GM21529 (cell line): Measurements from ENCODE around the gene TPMT.

ENCODE experiments used
- ATAC-seq: cut with Tn5 transposase; IDR thresholded peaks from one replicate; pipeline ENCODE4 v1.9.1; 2021; ENCODE audit not compliant: unreplicated experiment

Gene TPMT

DNA sequence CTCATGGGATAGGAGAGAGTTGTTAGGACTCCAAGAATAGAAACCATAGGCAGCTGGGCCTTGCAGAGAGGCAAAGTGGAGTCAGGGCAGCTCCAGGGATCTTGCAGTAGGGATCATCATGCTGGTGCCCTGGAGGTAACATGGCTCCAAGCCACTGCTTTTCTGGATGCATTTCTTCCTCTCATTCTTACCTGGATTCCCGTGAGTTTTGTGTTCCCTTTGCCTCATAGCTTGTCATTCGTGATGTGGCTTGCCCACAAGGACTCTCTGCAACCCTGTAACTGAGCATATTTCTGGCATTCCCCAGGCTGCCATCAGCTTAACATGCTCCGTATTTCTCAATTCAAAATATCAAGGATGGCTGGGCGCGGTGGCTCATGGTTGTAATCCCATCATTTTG, 37.7 kb downstream of the TPMT start:
- no peak for ATAC-seq

DNA sequence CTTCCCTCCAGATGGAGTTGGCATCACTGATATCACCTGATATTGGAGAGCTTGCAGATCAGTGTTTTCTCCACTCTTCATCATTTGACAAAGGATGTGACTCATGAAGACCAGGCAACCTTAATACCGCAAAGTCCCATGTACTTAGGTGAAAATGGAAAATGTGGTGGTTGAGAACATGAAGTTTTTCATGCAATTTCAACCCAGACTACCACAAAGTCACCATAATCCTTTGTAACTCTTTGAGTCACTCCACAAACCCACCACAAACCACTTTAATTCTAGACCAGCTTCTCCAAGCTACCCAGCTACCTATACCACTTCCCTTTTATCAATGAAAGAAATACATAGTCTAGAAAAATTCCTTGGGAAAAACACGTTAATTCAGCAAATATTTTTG, 39.5 kb downstream of the TPMT start:
- no peak for ATAC-seq

DNA sequence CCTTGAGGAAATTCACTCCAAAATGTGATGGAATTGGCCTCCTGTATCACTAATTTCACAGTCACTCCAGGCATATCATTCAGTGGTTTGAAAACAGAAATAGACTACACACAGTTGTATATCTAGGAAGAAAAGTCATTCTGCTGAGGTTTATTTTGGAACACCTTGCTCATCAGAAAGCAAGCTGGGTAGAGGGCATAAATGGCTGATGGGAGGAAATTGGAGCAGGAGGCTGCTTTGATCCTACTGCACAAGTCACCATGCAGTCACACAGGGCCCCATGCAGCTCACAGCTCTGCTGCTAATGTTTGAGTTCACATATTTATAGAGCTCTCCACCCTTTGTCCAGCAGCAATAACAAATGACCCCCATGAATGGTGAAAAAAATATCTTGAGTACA, 44.7 kb downstream of the TPMT start:
- no peak for ATAC-seq

DNA sequence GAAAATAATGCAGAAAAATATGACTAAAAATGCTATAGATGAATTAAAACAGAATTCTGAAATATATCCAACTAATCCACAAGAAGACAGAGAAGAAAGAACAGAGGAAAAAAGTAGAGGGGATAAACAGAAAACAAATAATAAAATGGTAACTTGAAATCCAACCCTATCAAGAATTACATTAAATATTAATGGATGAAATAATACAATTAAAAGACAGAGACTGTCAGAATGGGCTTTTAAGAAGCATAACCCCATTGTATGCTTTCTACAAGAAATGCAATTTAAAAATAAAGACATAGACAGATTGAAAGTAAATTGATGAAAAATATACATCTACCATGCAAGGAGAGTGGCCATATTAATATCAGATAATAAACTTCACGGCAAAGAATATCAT, 47.8 kb downstream of the TPMT start:
- no peak for ATAC-seq

DNA sequence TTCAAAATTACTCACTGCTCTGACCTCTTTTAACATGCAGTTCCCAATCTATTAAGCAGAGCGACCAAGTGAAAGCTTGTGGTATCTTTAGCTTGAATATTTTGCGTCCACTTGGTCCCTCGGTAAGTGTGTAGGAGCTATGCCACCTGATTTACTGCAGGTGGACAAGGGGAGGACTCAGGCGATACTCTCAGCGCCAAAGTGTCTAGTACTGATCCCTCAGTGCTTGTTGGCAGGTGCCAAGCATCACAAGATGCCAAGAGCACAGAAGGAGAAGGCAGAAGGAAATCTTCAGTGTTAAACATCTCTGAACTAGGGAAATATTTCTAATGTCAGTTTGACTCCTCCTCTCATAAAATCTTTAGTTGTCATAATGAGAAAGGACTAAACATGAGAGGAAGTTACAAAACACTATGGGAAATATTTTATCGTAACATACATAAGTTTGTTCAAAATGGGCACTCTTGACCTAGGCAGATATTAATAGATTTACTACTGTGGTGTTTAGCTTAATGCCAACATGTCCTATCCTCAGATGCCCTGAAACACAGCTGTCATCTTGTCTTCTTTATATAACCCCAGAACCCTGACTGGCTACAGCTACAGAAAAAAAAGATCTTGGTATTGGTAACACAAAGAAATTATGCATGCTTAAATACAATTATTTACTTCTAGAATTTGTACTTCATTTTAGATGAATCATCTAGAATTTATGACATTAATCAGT, 51.9 kb downstream of the TPMT start:
- no peak for ATAC-seq

DNA sequence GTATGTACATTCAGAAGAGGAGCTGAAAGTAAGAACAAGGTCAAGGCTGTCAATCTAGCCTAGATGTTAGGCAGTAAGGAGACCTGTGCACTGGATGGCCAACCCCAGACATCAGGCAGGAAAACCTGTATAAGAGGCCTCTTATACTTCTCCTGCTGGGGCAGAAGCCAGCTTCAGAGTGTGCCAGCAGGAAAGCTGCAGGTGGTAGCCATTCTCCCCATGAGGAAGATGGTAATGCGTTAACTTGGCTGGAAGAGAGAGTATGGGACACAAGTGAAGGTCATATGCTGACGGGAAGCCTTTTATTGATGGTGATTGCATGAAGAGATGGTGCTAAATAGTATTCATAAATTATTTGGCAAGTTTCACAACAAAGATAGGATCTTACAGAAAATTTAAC, 53.0 kb downstream of the TPMT start:
- no peak for ATAC-seq

DNA sequence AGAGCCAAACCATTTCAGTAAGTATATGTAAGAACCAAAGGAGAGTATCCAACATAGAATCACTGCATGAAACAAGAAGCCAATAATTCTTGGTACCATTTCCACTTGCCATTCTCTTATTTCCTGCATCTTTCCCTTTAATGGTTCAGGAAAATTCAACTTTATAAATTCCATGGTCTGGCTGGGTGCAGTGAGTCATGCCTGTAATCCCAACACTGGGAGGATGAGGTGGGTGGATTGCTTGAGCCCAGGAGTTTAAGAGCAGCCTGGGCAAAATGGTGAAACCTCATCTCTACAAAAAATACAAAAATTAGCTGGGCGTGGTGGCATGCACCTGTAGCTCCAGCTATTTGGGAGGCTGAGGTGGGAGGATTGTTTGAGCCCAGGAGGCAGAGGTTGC, 53.6 kb downstream of the TPMT start:
- ATAC-seq, result no peak

DNA sequence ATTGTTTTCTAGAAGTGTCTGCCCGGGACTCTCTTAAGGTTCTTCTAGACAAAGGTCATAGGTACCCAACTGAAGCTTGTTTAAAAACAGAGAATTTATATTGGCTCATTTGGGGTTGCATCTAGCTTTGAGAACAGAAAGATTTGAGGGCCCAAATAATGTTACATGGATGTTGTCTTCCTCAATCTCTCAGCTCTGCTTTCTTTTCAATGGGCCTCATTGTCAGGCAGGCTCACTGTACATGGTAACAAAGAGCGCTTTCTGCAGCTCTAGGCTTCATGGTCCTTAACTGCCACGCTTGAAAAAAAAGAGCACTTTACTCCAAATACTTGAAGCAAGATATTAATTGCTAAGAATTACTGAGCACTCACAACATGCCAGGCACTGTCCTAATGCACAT, 54.6 kb downstream of the TPMT start:
- no peak for ATAC-seq

DNA sequence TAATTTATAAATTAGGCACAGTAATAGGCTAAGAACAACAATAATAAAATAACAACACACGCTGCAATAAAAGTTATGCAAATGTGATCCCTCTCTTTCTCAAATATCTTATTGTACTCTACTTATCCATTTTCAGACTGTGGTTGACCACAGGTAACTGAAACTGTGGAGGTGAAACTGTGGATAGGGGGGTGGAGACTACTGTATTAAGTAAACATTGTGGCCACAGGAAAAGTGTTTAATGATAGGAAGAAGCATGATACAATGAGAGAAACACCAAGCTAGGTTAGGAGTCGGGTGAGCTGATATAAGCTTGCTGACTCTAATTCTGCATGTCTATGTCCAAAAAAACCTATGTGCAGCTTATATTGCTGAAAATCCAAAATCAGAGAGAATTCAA, 55.4 kb downstream of the TPMT start:
- ATAC-seq, result no peak

DNA sequence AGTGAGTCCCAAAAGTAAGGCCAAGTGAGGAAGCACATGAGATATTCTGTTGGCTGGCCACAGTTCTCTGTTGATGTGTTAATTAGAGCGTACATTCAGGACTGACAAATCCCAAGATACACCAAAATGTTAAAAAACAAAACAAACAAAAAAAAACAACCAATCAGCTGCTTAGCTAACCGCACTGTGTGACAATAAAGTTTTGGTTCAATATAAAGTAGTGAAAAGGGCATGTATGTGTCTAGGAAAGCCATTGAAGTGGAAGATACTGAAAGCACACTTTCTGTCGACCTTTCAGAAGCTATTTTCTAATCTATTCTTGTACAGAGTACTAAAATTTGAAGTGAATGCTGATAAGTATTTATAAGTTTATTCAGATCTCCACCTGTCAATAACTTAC, 58.5 kb downstream of the TPMT start:
- no peak for ATAC-seq

DNA sequence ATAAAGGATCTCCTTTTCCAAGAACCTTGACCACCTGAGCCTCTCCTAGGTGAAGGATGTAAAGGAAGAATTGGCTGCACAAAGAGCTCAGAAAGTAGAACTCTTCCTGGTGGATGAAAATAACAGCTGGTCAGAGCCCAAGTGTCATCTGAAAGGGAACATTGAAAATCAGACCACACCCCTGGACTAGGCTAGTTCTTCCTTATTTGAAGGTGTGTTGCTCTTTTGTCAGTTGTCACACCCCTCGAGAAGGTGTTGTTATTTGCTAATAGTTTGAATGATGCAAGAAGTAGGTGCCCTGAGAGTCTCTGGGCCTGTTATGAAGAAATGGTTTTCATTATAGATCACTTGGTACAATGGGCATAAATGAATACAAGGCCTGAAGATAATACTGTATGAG, 63.5 kb downstream of the TPMT start:
- no peak for ATAC-seq

DNA sequence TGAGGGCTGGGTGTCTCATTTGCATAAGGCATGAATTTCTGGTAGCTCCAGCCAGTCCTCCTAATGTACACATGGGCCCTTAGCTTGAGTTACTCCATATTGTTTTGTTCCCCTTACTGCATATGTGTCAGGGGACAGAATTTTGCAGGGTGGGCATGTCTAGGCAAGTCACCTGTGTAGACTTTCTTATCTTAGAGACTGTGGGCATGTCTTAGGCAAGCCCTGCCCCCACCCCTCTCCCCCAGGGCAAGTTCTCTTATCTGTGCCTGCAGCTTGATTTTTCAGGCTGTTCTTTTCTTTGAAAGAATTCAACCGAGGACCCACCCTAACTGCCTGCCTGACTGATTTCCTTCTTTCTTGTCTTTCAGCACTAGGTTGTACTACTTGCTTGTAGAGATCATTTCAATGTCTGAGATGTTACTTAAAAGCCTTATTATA, 64.5 kb downstream of the TPMT start:
- no peak for ATAC-seq

DNA sequence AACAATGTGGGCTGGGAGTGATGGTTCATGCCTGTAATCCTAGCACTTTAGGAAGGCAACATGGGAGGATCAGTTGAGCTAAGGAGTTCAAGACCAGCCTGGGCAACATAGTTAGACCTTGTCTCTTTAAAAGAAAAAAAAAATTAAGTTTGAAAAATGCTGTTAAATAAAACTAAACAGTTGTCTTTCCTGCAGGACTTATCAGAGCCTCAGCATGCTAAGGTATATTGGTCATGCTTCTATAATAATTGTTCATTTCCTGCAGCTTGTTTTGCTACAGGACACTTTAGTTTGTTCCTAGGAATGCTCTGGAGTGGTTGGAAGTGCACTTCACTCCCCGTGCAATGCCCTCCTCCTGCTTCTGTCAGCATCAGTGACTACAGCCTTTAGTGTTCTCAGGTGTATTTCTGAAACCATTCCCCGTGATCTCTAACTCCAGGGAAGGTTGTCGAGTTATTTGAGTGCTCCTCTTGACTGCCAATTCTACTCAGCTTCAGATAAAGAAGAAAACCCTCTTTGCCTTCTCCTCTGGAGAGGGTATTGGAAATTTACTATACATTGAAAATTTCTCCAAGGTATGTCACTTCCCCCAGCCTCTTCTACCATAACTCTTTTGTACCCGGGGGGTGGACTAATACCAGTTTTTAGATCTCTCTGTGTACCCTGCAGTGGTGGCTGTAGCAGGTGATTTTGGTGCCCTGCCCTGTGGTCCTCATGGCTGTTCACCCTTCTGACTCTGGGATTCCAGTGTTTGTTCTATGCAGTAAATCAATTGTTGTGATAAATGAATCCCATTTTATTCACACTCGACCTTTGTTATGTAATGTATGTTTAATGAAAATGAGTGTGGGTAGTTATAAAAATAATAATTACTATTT, 66.2 kb downstream of the TPMT start:
- no peak for ATAC-seq

DNA sequence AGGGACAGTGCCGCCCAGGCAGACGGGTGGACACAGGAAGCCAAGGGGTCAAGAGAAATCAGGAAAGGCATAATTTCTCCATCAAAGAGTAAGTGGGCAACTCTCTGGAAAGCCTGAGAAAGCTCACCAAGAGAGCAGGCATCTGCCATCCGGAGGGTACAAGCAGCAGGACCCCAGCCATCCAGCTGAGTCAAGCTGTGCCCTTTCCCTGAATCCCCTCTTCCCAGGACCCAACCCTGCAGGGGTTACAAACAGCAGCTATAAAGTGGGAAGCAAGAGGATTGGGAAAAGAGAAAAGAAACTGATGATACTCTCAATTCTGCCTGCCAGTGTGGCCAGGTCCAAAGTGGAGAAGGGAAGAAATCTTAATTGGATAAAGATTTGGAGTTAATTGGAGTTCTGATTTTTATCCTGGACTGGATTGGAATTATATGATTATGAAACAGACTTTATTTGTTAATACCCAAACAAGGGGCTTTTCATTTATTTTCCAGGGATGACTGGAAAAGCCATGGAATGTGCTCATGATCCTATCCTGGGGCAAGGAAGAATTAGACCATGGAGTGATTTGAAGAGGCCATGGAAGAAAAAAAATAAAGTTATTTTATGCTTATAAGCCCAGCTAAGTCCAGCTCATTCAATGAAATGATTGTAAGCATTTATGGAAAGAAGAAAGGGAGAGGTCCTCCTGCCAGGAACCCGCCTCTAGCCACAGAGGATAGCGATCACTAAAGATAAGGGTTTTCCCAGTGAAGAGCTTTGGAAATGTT, 67.3 kb downstream of the TPMT start:
- ATAC-seq, result no peak

DNA sequence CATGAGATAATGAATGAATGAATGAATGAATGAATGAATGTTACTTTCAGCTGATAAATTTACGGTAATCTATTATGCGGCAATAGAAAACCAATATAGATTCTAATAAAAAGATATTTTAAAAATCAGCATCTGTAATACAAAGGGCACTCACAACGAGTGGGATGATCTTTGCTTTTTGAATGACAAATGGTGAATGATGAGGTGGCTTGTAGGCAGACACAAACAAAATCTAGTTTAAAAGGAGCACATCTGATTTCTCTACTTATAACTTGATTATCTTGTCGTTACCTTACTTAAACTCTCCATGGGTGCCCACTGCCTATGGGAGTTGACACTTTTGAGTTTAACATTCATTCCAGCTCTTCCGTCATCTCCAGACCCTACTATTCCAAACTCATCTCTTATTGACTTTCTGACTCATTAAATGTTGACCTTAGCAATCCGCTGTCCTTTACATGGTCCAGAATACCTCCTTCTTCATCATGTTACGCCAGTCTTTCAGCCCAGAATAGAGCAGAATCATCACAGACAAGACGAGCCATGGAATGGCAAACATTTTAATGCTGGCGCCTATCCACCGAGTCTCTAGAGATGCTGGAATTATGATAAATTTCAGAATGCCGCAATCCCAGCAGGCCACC, 73.7 kb downstream of the TPMT start:
- no peak for ATAC-seq

DNA sequence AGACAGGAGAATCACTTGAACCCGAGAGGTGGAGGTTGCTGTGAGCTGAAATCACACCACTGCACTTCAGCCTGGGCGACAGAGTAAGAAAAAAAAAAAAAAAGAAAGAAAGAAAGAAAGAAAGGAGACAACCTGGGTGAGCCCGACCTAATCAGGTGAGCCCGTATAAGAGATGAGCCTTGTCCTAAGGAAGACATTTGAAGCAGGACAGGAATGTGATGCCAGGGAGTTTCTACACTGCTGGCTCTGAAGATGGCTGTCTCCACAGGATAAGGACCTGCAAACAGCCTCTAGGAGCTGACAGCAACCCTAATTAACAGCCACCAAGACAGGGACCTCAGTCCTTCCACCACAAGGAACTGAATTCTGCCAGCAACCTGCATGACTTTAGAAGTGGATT, 74.3 kb downstream of the TPMT start:
- no peak for ATAC-seq

DNA sequence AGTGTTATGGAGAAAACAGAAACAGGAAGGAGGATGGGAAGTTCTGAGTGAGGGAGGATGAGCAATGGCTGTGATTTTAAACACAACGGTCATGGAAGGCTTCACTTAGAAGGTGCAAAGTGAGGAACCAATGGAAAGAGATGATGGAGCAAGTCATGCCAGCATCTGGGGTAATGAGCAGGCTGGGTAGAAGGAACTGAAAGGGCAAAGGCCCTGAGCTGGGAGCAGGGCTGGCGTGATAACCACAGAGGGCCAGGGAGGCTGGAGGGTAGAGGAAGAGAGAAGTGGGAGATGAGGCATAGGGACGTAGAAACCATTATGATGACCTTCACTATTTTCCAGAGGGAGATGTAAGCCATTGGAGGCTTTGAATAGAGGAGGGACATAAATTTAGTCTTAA, 76.0 kb downstream of the TPMT start:
- no peak for ATAC-seq
